OCI-LY3 (cell line): ENCODE measurements around the gene RINL.

ENCODE experiments used
- EZH2phosphoT487 ChIP-seq: fragments of 200-600 bp; shearing (Covaris generic); IDR thresholded peaks from 2 replicates; pipeline ENCODE4 v1.6.1; 2018; ENCODE audit warnings: antibody characterized with exemption, mixed run types, low read depth
- TF ChIP-seq, protein P1 (sequence below): fragments of 200-600, 300-600 bp; sonication (generic); IDR thresholded peaks from 2 replicates; pipeline ENCODE4 v1.5.1; 2014; ENCODE audit warnings: antibody characterized with exemption, low read length, low read depth

DNA sequence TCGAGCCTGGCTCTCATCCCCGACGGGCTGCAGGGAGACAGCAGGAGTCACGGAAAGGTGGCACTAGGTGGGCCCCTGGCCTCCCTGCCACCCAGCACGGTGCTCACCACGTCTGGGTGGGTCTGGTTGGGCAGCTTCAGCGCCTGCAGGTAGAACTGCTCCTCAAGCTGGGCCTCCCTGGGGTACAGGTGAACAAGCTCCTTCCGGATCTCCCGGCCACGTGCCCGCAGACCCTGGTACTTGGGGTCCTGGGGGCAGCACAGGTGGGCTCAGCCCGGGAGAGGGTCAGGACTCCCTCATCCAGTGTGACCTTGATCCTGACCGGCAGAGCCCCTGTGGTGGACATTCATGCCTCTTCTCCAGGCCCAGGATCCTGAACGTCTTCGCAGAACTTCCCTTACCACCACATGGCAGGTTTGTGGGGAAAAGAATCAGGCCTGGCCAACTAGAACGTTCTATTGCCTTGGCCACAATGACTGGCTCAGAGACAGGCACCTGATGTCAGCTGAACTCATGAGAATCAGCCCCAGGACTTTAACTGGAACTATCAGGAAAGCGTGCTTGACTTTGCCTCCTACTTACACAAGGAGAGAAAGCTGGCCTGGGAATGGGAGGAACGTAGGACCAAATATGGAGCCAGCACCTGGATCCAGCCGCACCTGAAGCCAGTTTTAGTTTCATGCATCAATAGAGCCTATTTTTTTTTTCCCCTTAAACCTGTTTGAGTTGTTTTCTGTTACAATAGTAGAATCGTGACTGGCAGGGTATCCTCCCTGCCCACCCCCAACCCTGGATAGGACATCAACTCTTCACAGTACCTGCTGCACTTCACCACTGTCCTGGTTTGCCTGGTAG is 43.6 kb upstream of the RINL start:
- TF ChIP-seq, protein P1, sequence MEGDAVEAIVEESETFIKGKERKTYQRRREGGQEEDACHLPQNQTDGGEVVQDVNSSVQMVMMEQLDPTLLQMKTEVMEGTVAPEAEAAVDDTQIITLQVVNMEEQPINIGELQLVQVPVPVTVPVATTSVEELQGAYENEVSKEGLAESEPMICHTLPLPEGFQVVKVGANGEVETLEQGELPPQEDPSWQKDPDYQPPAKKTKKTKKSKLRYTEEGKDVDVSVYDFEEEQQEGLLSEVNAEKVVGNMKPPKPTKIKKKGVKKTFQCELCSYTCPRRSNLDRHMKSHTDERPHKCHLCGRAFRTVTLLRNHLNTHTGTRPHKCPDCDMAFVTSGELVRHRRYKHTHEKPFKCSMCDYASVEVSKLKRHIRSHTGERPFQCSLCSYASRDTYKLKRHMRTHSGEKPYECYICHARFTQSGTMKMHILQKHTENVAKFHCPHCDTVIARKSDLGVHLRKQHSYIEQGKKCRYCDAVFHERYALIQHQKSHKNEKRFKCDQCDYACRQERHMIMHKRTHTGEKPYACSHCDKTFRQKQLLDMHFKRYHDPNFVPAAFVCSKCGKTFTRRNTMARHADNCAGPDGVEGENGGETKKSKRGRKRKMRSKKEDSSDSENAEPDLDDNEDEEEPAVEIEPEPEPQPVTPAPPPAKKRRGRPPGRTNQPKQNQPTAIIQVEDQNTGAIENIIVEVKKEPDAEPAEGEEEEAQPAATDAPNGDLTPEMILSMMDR, result no peak
- TF ChIP-seq EZH2phosphoT487, result no peak
